ENCODE results near the gene HPSE2.

DNA sequence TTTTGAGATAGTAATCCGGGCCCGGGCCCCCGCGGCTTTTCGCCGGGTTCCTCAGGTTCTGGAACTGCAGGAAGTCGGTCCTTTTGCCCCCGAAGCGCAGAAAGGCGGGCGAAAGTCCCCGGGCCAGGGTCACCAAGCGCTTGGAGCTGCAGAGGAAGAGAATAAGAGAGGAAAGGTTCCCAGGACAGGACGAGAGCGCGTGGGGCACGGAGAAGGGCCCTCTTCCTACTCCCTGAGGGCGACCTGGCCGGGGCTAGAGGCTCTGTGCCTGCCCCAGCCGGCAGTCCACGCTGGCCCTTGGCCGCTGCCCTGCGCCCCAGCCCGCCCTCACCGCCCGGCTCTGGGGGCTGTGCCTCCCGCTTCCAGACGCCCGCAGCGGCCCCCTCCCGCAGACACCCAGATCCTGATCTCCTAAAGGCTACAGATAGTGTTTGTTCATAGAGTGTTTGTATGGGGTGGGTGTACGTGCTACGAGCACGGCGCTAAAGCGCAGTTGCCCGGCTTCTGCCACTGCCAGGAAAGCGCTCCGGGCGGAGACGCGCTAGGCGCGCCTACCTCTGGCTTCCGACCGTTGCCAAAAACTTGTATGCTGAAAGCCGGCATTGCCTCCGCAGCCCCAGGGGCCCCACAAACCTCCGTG is 3.2 kb downstream of the HPSE2 start:
- TF ChIP-seq, protein P1, sequence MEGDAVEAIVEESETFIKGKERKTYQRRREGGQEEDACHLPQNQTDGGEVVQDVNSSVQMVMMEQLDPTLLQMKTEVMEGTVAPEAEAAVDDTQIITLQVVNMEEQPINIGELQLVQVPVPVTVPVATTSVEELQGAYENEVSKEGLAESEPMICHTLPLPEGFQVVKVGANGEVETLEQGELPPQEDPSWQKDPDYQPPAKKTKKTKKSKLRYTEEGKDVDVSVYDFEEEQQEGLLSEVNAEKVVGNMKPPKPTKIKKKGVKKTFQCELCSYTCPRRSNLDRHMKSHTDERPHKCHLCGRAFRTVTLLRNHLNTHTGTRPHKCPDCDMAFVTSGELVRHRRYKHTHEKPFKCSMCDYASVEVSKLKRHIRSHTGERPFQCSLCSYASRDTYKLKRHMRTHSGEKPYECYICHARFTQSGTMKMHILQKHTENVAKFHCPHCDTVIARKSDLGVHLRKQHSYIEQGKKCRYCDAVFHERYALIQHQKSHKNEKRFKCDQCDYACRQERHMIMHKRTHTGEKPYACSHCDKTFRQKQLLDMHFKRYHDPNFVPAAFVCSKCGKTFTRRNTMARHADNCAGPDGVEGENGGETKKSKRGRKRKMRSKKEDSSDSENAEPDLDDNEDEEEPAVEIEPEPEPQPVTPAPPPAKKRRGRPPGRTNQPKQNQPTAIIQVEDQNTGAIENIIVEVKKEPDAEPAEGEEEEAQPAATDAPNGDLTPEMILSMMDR (IDR thresholded peaks at IDR 0.05) = no peak
- TF ChIP-seq EP300 (IDR thresholded peaks at IDR 0.05) = no peak

All from sigmoid colon (tissue), 4 donors.